OCI-LY1 (cell line): ENCODE data around the gene CADM1.

Experiments used
- EZH2 ChIP-seq: fragments of 200-600 bp; sonication (generic), shearing (Covaris generic); IDR thresholded peaks from 2 replicates; pipeline ENCODE4 v1.8.0; 2017; ENCODE audit warnings: borderline replicate concordance, mixed run types, mild to moderate bottlenecking, antibody characterized with exemption, low read length, moderate library complexity, mixed read lengths
- TF ChIP-seq, protein P1 (sequence below): fragments of 200-600 bp; sonication (generic), shearing (Covaris generic); IDR thresholded peaks from 2 replicates; pipeline ENCODE4 v1.5.1; 2017; ENCODE audit warnings: mild to moderate bottlenecking, antibody characterized with exemption, low read length, moderate library complexity, mixed read lengths

GRCh38 chr11:115391160-115391559, 113.1 kb downstream of the CADM1 start:
- TF ChIP-seq, protein P1, sequence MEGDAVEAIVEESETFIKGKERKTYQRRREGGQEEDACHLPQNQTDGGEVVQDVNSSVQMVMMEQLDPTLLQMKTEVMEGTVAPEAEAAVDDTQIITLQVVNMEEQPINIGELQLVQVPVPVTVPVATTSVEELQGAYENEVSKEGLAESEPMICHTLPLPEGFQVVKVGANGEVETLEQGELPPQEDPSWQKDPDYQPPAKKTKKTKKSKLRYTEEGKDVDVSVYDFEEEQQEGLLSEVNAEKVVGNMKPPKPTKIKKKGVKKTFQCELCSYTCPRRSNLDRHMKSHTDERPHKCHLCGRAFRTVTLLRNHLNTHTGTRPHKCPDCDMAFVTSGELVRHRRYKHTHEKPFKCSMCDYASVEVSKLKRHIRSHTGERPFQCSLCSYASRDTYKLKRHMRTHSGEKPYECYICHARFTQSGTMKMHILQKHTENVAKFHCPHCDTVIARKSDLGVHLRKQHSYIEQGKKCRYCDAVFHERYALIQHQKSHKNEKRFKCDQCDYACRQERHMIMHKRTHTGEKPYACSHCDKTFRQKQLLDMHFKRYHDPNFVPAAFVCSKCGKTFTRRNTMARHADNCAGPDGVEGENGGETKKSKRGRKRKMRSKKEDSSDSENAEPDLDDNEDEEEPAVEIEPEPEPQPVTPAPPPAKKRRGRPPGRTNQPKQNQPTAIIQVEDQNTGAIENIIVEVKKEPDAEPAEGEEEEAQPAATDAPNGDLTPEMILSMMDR, result no peak
- no peak for TF ChIP-seq EZH2
